Measurements from ENCODE around the gene CALHM3. TPM values are rescaled to one million over a fixed set of nuclear protein-coding genes. Genes with fewer than 3 reads are reported as not detected.

CALHM3 gene
- total RNA-seq, 2 experiments from 2014 or later, result not detected

DNA sequence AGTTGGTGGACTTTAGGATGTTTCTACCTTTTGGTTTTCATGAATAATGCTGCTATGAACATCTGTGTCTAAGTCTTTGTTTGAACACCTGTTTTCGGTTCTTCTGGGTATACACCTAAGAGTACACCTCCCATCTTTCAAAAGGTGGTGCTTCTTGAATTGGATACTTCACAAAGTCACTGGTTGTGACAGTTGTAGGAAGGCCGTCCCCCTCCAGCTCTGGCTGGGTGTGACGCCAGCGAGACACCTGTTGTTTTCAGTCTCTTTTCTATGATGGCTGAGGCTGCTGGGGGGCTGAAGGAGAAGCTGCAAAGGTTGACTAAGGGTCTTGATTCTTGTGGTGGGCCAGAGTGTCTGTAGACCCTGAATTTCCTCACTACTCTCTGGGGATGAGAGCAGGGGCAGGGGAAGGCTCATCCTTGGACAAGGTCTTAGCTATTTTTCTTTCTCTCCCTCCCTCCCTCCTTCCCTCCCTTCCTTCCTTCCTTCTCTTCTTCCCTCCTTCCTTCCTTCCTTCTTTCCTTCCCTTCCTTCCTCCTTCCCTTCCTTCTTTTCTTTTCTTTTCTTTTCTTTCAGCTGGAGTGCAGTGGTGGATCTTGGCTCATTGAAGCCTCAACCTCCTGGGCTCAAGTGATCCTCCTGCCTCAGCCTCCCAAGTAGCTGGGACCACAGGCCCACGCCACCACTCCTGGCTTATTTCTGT lies 20.0 kb upstream of the CALHM3 start:
- POLR2A ChIA-PET, result no interaction called here
- CTCF ChIA-PET, result no interaction called here

DNA sequence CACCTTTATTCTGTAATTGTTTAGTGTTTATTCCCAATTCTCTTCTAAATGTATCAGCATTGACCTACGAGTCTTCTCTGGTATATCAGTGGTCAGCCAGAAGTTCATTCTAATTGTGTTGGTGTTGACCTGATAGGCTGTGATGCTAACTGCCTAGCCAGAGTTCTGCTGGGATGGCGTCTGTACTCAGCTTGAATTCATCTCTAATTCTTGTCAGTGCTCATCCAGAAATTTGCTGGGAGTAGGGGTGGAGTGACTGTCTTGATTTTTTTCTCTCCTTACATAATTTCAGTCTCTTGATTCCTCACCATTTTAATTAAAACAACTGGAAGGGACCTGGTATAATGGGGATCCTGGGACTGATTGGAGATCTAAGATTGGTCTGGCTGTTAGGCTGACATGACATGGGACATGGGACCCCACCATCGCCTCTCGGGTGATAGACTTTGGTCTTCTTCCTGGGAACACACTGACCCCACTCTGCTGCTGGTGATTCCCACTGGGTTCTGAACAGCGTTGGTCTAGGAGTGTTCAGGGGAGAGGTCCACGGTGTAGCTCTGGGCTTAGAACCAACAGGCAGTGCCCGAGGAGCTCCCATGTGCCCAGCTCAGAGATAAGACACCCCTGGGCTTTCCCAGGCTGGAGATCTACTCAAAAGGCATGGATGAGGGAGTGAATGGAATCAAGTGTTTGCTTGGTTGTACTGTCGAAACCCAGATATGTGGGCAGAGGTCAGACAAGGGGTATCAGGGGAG lies 18.3 kb upstream of the CALHM3 start:
- no peak overlapping the region for H3K27ac Mint-ChIP-seq
- intact Hi-C loops (cut with micrococcal nuclease), result no loop called here
- no peaks in the 10 kb centered on the region for H3K9me3 Mint-ChIP-seq
- CTCF ChIA-PET, result interaction anchor here (0.8 to 1.2 kb wide), 2 partner anchors 12 to 45 kb away, joined by 3 to 4 read pairs; no protein-coding TSS in a partner anchor
- H3K4me1 Mint-ChIP-seq (ENCODE audit: low read depth), result peaks cover 23% of the 10 kb centered on the region
- no peaks in the 10 kb centered on the region for H3K36me3 Mint-ChIP-seq
- peaks cover 54% of the 10 kb centered on the region for H3K27me3 Mint-ChIP-seq
- POLR2A ChIA-PET, result no interaction called here
- DNase-seq, result no peak
- H3K4me3 Mint-ChIP-seq, result no peak overlapping the region

More for the DNA sequence above, 20.0 kb upstream of the CALHM3 start:
- no peak for DNase-seq
- H3K27ac Mint-ChIP-seq, result no peak overlapping the region
- intact Hi-C loops (cut with micrococcal nuclease), result no loop called here
- H3K4me3 Mint-ChIP-seq, result no peak overlapping the region
- no peaks in the 10 kb centered on the region for H3K9me3 Mint-ChIP-seq
- peaks cover 48% of the 10 kb centered on the region for H3K27me3 Mint-ChIP-seq
- H3K36me3 Mint-ChIP-seq, result no peaks in the 10 kb centered on the region
- H3K4me1 Mint-ChIP-seq (ENCODE audit: low read depth), result peaks cover 25% of the 10 kb centered on the region

DNA sequence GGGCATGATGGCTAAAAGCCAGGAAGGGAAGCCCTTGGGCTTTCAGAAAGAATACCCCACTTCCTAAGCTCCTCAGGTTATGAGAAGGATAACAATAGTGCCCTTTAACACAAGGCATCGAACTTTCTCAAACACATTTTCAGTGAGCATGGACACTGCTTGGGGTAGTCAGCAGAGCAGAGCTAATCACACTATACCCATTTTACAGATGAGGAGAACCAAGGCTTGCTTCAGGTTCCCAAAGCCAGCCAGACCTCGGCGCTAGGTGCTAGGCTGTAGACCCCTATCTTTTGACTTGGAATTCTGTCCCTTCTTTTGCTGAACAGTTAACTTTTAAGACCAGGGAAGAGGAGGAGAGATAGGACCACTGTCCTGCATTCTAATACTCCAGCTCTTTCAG lies 16.3 kb upstream of the CALHM3 start:
- Mint-ChIP-seq H3K27ac (no peak overlapping the region), H3K27me3 (peaks cover 50% of the 10 kb centered on the region), H3K36me3 (no peaks in the 10 kb centered on the region), H3K9me3 (no peaks in the 10 kb centered on the region), H3K4me1 (ENCODE audit: low read depth) (peaks cover 24% of the 10 kb centered on the region), H3K4me3 (no peak overlapping the region)
- POLR2A ChIA-PET, result no interaction called here
- CTCF ChIA-PET, result interaction anchor here (1.4 kb wide), 1 partner anchor 98 kb away, joined by 5 read pairs; no protein-coding TSS in a partner anchor
- no peak for DNase-seq
- intact Hi-C loops (cut with micrococcal nuclease), result no loop called here

DNA sequence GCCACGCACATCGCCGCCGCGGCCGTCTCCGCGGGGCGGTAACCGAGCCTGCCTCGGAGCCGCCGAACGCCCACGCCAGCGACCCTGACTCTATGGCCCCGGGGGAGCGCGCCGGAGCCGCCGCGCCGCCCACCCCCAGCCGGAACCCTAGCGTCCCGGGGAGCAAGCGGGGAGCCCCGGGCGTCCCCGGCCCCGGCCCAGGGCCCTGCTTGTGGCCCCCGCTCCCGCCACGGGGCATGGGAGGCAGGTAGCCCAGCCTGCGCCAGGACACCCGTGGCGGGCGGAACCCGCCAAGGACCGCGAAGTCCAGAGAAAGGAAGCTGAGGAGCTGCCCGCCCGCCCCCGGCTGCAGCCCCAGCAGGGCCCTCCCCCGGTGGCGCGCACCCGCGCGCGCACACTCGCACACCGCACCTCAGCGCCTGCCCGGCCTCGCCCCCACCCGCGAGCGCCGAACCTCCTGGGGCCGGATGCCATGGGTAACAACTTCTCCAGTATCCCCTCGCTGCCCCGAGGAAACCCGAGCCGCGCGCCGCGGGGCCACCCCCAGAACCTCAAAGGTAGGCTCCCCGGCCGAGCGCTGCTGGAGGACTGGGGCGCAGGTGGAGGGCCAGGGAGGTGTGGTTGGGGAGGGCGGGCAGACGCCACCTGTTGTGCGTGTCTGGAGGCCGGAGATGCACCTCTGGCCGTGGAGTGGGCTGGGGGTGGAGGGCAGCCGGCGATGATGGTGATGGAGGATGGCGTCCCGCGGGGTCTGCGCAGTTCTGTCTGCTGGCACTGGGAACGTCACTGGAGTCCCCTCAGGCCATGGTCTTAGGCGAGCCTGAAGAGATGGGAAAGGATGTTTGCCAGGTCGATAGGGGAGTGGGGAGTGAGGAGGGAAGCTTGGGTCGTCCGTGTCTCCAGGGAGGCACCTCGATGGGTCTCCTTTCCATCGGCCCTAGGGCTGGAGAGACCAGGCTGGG lies 15.2 kb upstream of the CALHM3 start:
- peaks cover 20% of the 10 kb centered on the region for H3K4me1 Mint-ChIP-seq (ENCODE audit: low read depth)
- DNase-seq, result peak; percentile 58
- H3K9me3 Mint-ChIP-seq, result no peaks in the 10 kb centered on the region
- ChIA-PET POLR2A (interaction anchor here (0.7 kb wide), 2 partner anchors 40 to 126 kb away, joined by 3 read pairs; no protein-coding TSS in a partner anchor), CTCF (interaction anchor here (1.5 to 2.2 kb wide), 4 partner anchors 11 to 78 kb away, joined by 3 to 11 read pairs (median 7); no protein-coding TSS in a partner anchor)
- peak overlapping the region; percentile 57 for H3K4me3 Mint-ChIP-seq
- H3K27ac Mint-ChIP-seq, result no peak overlapping the region
- no peaks in the 10 kb centered on the region for H3K36me3 Mint-ChIP-seq
- intact Hi-C loops (cut with micrococcal nuclease), result loop anchor here (1.0 to 5.0 kb wide), 2 partner anchors 10 to 302 kb away; partner anchors contain the start of gene NT5C2
- peaks cover 45% of the 10 kb centered on the region for H3K27me3 Mint-ChIP-seq

DNA sequence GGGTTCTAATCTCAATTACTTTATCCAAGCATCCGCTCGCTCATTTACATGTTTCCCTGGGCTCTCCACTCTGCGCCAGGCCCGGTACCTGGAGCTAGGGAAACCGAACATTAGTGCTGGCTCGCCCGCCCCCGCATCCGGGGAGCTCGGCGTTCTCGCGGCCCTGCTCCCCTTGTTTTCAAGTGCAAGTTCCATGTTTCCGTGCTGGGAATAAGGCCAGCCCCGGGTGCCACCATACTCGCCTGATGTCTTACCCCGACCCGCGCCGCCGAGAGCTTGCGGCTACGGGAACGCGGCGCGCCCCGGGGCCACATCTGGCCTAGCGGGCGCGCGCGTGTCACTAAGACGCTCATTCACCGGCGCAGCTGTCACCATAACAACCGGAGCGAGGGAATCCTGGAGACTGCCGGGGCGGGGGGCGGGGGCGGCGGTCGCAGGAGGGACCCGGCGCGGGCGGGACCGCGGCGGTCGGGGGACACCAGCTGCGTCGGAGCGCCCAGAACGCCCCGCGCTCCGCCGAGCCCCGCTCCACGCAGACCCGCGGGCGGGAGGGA lies 14.4 kb upstream of the CALHM3 start, which contains the start of gene NEURL1:
NEURL1 (plus strand) TSS at position 344 of the 554 bp plus-strand sequence. CDS start 683 bp downstream, outside the sequence.
- CTCF ChIA-PET, result interaction anchor here (1.0 to 2.2 kb wide), 6 partner anchors 10 to 77 kb away, joined by 3 to 11 read pairs (median 7); no protein-coding TSS in a partner anchor
- H3K27ac Mint-ChIP-seq, result no peak within 1 kb of the TSS
- peaks cover 42% of the 10 kb centered on the region for H3K27me3 Mint-ChIP-seq
- H3K9me3 Mint-ChIP-seq, result no peaks in the 10 kb centered on the region
- intact Hi-C loops (cut with micrococcal nuclease), result loop anchor here (1.0 to 5.0 kb wide), 2 partner anchors 11 to 301 kb away; partner anchors contain the start of gene NT5C2
- POLR2A ChIA-PET, result interaction anchor here (0.6 to 0.7 kb wide), 3 partner anchors 39 to 125 kb away, joined by 3 read pairs; no protein-coding TSS in a partner anchor
- H3K36me3 Mint-ChIP-seq, result no peaks in the 10 kb centered on the region
- peak; percentile 43 for DNase-seq
- peak within 1 kb of the TSS; percentile 73 for H3K4me3 Mint-ChIP-seq
- peaks cover 20% of the 10 kb centered on the region for H3K4me1 Mint-ChIP-seq (ENCODE audit: low read depth)

DNA sequence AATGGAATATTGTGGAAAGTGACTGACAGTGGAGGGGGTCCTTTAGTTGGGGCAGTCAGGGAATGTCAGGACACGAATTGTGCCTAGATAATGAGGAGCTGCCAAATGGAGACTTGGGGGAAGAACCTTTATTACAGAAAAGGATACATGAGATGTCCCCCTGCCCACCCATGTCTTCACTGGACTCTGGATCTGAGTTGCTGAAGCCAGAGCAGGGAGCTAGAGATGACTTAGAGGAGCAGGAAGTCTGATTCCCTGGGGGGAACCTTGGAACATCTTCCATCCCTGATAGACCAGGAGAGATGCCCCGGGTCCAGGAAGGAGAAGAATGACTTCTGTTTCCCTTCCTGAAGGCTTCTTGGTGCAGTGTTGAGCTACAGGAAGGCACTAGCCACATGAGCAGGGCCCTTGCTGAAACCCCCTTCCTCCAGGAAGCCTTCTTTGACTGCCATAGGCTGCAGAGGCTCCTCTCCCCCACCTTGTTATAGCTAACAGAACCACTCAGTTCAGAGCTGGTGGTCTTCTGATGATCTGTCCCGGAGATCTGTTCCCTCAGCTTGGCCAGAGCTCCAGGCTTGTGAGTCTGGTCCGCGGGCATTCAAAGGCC lies 13.7 kb upstream of the CALHM3 start:
- Mint-ChIP-seq H3K9me3 (no peaks in the 10 kb centered on the region), H3K27ac (no peak overlapping the region), H3K36me3 (no peaks in the 10 kb centered on the region), H3K4me1 (ENCODE audit: low read depth) (peaks cover 20% of the 10 kb centered on the region), H3K27me3 (peaks cover 42% of the 10 kb centered on the region), H3K4me3 (peak overlapping the region; percentile 73)
- POLR2A ChIA-PET, result interaction anchor here (0.6 to 0.7 kb wide), 2 partner anchors 66 to 124 kb away, joined by 3 read pairs; no protein-coding TSS in a partner anchor
- CTCF ChIA-PET, result interaction anchor here (1.0 to 2.2 kb wide), 6 partner anchors 9 to 76 kb away, joined by 3 to 11 read pairs (median 7); no protein-coding TSS in a partner anchor
- DNase-seq, result no peak
- intact Hi-C loops (cut with micrococcal nuclease), result loop anchor here (1.0 to 5.0 kb wide), 2 partner anchors 12 to 300 kb away; partner anchors contain the start of gene NT5C2

DNA sequence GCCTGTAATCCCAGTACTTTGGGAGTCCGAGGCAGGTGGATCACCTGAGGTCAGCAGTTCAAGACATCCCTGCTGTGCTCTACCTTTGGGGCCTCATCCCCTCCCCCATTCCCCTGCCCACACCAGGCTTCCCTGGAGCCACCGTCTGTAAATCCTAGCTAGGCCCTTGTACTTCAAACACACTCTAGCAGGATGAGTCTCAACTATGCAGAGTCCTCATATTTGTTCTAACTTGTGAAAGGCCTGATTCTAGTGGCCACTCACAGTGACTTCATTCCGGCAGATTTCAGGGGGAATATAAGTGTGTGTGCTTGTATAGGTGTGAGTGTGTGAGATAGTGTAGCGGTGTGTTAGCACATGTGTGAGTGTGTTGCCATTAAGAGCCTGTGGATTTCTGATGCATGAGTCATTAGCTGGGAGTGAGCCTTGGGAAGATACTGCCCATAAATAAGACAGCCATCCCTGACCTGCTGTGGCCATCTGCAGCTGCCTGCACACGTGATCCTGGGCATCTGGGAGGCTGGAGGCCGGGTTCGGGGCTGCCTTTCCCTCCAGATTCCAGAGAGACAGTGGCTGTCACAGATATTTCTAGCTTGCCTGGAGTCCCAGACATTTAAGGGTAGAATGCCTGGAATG lies 12.8 kb upstream of the CALHM3 start:
- intact Hi-C loops (cut with micrococcal nuclease), result loop anchor here (5.0 kb wide), 1 partner anchor 300 kb away; the partner anchor contains the start of gene NT5C2
- Mint-ChIP-seq H3K27ac (no peak overlapping the region), H3K4me1 (ENCODE audit: low read depth) (peaks cover 20% of the 10 kb centered on the region), H3K9me3 (no peaks in the 10 kb centered on the region), H3K4me3 (no peak overlapping the region), H3K27me3 (peaks cover 34% of the 10 kb centered on the region), H3K36me3 (no peaks in the 10 kb centered on the region)
- CTCF ChIA-PET, result interaction anchor here (1.2 to 2.2 kb wide), 4 partner anchors 11 to 73 kb away, joined by 3 to 7 read pairs (median 6); no protein-coding TSS in a partner anchor
- POLR2A ChIA-PET, result no interaction called here
- DNase-seq, result no peak

DNA sequence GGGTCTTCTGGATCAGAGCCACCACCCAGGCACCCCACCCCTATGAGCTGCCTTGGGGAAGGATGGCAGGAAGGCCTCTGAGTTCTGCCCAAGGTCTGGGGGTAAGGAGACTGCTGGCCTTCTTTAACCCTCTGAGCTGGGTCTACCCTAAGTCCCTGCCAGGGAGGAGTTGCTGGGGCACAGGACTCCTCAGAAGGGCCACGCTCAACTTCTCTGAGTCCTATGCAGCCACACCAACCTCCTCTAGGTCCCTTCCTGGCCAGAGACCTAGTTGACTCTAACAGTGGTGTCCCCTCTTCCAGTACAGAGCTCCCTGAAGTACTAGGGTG lies 11.9 kb upstream of the CALHM3 start:
- H3K4me3 Mint-ChIP-seq, result no peak overlapping the region
- H3K27me3 Mint-ChIP-seq, result peaks cover 32% of the 10 kb centered on the region
- H3K36me3 Mint-ChIP-seq, result no peaks in the 10 kb centered on the region
- no peak overlapping the region for H3K27ac Mint-ChIP-seq
- H3K4me1 Mint-ChIP-seq (ENCODE audit: low read depth), result peaks cover 20% of the 10 kb centered on the region
- ChIA-PET POLR2A (interaction anchor here (0.8 kb wide), 1 partner anchor 14 kb away, joined by 3 read pairs; no protein-coding TSS in a partner anchor), CTCF (interaction anchor here (0.8 to 1.9 kb wide), 7 partner anchors 10 to 157 kb away, joined by 3 to 6 read pairs (median 4); partner anchors contain the start of genes ATP5MK and PDCD11)
- intact Hi-C loops (cut with micrococcal nuclease), result loop anchor here (5.0 kb wide), 1 partner anchor 299 kb away; the partner anchor contains the start of gene NT5C2
- no peaks in the 10 kb centered on the region for H3K9me3 Mint-ChIP-seq
- no peak for DNase-seq

DNA sequence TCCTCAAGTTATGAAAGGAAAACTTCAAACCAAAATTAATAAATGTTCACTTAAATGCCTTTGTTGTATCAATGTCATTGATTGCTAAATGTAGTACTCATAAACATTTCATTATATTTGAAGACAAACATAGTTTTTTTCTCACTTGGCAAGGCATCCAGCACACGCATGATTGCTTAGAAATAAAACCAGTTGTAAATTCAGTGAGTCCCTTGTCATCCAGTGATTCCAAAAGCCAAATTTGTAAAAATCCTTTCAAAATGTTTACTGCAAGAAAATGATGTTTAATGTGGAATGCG lies 8.3 kb upstream of the CALHM3 start:
- CTCF ChIA-PET, result interaction anchor here (1.6 to 3.1 kb wide), 4 partner anchors 14 to 72 kb away, joined by 4 to 42 read pairs (median 19); partner anchors contain the start of gene CALHM2
- no peak for DNase-seq
- Mint-ChIP-seq H3K4me3 (no peak overlapping the region), H3K27ac (no peak overlapping the region), H3K36me3 (no peaks in the 10 kb centered on the region), H3K4me1 (ENCODE audit: low read depth) (peaks cover 12% of the 10 kb centered on the region), H3K9me3 (no peaks in the 10 kb centered on the region), H3K27me3 (peaks cover 6% of the 10 kb centered on the region)
- POLR2A ChIA-PET, result no interaction called here
- intact Hi-C loops (cut with micrococcal nuclease), result loop anchor here (5.0 kb wide), 1 partner anchor 570 kb away; the partner anchor contains the start of gene CNNM2
